Kidney epithelial cell (primary cell): ENCODE data around the gene TMA16. TPM values are rescaled to one million over a fixed set of nuclear protein-coding genes. Genes with fewer than 3 reads are reported as not detected.
A peak's percentile ranks its signal among the peaks of the same experiment; 100 is the strongest.

Experiments
- DNase-seq: peaks from one replicate; pipeline ENCODE4 v3.0.0-alpha.2; 2010; ENCODE audit warnings: low read depth
- H3K27me3 ChIP-seq: 2 replicates; pipeline ENCODE4 v1.6.0; 2011; ENCODE audit warnings: low read length; ENCODE audit not compliant: control insufficient read depth, insufficient read depth
- H3K36me3 ChIP-seq: 2 replicates; pipeline ENCODE4 v1.5.1; 2011; ENCODE audit warnings: low read length; ENCODE audit not compliant: control insufficient read depth, insufficient read depth
- H3K4me3 ChIP-seq: 2 replicates; pipeline ENCODE4 v1.5.1; 2011; ENCODE audit warnings: low read depth, mild to moderate bottlenecking, control low read depth, low read length
- CTCF ChIP-seq: IDR thresholded peaks from 2 replicates; pipeline ENCODE4 v1.5.1; 2011; ENCODE audit warnings: mild to moderate bottlenecking, moderate library complexity, low read length, control low read depth, inconsistent platforms; ENCODE audit not compliant: insufficient read depth, poor library complexity, severe bottlenecking
- total RNA-seq: library from RNA; depleted of rRNA; stranded (reverse); fragments of >200 nt; gene quantifications from 2 replicates; pipeline ENCODE4 v1.2.3, GENCODE V29; 2015

Gene TMA16
- total RNA-seq, 1 donor from 2014 or later = 30.7 TPM

GRCh38 chr4:163495900-163496299 lies 1.4 kb downstream of the TMA16 start:
- Histone ChIP-seq H3K4me3 (peak overlapping the region; percentile 65), H3K27me3 (no peaks in the 10 kb centered on the region), H3K36me3 (no peaks in the 10 kb centered on the region)
- TF ChIP-seq CTCF = no peak
- DNase-seq = no peak

- Histone ChIP-seq H3K36me3 (no peaks in the 10 kb centered on the region), H3K27me3 (no peaks in the 10 kb centered on the region), H3K4me3 (no peak overlapping the region)
- DNase-seq = no peak
- TF ChIP-seq CTCF = no peak
Measured at GRCh38 chr4:163500586-163500985, 6.1 kb downstream of the TMA16 start.

GRCh38 chr4:163505374-163505773 lies 10.9 kb downstream of the TMA16 start:
- Histone ChIP-seq H3K4me3 (no peak overlapping the region), H3K36me3 (no peaks in the 10 kb centered on the region), H3K27me3 (no peaks in the 10 kb centered on the region)
- no peak for DNase-seq
- no peak for TF ChIP-seq CTCF

GRCh38 chr4:163515198-163515597 lies 20.7 kb downstream of the TMA16 start:
- Histone ChIP-seq H3K27me3 (no peaks in the 10 kb centered on the region), H3K4me3 (no peak overlapping the region), H3K36me3 (peaks cover 1% of the 10 kb centered on the region)
- no peak for DNase-seq
- no peak for TF ChIP-seq CTCF

- H3K4me3 ChIP-seq = no peak overlapping the region
- no peak for TF ChIP-seq CTCF
- H3K27me3 ChIP-seq = no peaks in the 10 kb centered on the region
- peaks cover 1% of the 10 kb centered on the region for H3K36me3 ChIP-seq
- DNase-seq = no peak
Measured at GRCh38 chr4:163523791-163524365, 29.4 kb downstream of the TMA16 start.

- TF ChIP-seq CTCF = no peak
- no peak for DNase-seq
- H3K4me3 ChIP-seq = no peak overlapping the region
- no peaks in the 10 kb centered on the region for H3K27me3 ChIP-seq
- peaks cover 1% of the 10 kb centered on the region for H3K36me3 ChIP-seq
Measured at GRCh38 chr4:163525982-163526381, 31.5 kb downstream of the TMA16 start.
